Mammary epithelial cell (primary cell): Measurements from ENCODE around the gene PRIMA1.

Source experiments
- EZH2 ChIP-seq: IDR thresholded peaks from 2 replicates; pipeline ENCODE4 v1.6.1; 2012; ENCODE audit warnings: low read length, inconsistent platforms, borderline replicate concordance
- TF ChIP-seq, protein P1 (sequence below), 2 donors: IDR thresholded peaks in 1 of 2; conservative IDR thresholded peaks in 1 of 2; 2 replicates each; pipeline ENCODE4 v1.5.1; 2011 to 2012; ENCODE audit warnings: inconsistent platforms in 2 of 2, low read length in 2 of 2, mild to moderate bottlenecking in 2 of 2, control low read depth in 1 of 2, low read depth in 1 of 2; ENCODE audit not compliant: insufficient read depth in 1 of 2; ENCODE audit errors: extremely low read depth in 1 of 2

DNA sequence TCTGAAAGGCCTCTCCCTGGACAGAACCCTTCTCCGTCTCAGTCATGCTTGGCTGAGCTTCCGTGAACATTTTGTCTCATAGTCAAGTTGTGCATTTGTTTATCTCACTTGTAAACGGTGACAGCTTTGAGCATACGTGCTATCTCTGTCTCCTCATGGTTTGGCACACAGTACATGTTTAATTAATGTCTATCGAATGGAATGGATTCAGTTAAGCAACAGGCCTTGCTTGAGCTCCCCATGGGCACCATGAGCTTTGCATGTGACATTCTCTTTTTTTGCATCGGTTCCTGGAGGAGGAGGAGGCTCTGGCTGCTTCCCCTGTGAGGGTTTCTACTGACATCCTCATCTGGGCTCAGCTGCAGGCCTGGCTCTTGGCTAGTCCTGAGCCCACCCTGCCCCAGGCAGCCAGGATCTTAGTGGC lies 80.0 kb downstream of the PRIMA1 start:
- TF ChIP-seq, protein P1, sequence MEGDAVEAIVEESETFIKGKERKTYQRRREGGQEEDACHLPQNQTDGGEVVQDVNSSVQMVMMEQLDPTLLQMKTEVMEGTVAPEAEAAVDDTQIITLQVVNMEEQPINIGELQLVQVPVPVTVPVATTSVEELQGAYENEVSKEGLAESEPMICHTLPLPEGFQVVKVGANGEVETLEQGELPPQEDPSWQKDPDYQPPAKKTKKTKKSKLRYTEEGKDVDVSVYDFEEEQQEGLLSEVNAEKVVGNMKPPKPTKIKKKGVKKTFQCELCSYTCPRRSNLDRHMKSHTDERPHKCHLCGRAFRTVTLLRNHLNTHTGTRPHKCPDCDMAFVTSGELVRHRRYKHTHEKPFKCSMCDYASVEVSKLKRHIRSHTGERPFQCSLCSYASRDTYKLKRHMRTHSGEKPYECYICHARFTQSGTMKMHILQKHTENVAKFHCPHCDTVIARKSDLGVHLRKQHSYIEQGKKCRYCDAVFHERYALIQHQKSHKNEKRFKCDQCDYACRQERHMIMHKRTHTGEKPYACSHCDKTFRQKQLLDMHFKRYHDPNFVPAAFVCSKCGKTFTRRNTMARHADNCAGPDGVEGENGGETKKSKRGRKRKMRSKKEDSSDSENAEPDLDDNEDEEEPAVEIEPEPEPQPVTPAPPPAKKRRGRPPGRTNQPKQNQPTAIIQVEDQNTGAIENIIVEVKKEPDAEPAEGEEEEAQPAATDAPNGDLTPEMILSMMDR (conservative IDR thresholded peaks at IDR 0.05 in 1 of 2, IDR thresholded peaks at IDR 0.05 in 1 of 2; ENCODE audit: extremely low read depth in 1 of 2, insufficient read depth in 1 of 2, low read depth in 1 of 2, low read length in 2 of 2): no peak
- TF ChIP-seq EZH2: no peak
